ENCODE measurements around the gene GALNT4. TPM values are rescaled to one million over a fixed set of nuclear protein-coding genes. Genes with fewer than 3 reads are reported as not detected.

The GALNT4 gene
- total RNA-seq, 4 donors from 2014 or later: 4.6 to 8.3 (median 6.9) TPM

DNA sequence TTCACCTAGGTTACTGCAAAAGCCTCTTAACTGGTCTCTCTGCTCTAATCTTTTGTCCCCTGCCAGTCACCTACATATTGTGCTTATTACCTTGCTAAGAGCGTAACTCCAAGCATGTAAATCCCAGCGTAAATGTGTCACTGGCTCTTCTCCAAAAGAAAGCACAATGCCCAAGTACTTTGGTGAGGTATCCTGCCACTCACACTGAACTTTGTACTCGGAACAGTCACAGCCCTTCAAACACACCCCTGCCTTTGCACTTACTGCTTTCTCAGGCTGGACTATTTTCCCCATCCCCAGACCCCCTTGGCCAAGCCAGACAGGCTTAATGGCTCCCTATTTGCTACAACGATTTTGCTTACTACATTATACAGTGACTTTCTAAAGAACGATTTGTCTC is 31.7 kb downstream of the GALNT4 start:
- no peak for TF ChIP-seq CTCF (IDR thresholded peaks at IDR 0.05; ENCODE audit: low read depth)

GRCh38 chr12:89490922-89491321 is 33.7 kb downstream of the GALNT4 start:
- TF ChIP-seq CTCF (IDR thresholded peaks at IDR 0.05; ENCODE audit: low read depth): no peak

GRCh38 chr12:89486264-89486663 is 38.3 kb downstream of the GALNT4 start:
- TF ChIP-seq CTCF (IDR thresholded peaks at IDR 0.05; ENCODE audit: low read depth): no peak

GRCh38 chr12:89484470-89484869 is 40.1 kb downstream of the GALNT4 start:
- TF ChIP-seq CTCF (IDR thresholded peaks at IDR 0.05; ENCODE audit: low read depth): no peak

DNA sequence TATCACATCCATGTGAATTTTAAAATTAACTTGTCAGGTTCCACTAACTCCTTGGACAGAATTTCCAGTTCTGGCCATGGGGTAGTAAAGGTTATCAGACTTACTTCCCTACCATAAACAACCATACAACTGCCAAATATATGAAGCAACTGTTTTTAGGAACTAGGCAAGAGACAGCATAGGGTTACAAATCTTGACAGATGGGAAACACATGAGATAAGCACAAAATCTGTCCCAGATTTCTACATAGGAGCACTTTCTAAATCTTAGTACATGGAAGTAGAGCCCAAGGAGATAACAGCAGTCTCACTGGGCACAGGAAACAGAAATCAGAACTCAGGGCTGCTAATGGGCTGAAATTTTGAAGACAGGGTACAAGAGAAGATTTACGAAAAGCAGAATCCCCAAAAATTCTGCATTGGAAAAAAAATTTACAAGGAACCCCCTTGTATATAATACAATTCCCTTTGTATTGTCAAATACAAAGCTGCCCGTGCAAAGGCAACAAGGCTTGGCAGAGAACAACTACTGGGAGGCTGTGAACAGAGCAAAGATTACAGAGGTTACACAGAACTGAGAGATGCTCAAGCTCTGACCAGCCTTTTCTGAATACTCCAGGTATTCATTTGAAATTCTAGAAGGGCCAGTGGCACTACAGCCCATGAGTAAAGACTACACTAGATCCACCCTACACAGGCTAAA is 43.2 kb downstream of the GALNT4 start:
- no peak for TF ChIP-seq CTCF (IDR thresholded peaks at IDR 0.05; ENCODE audit: low read depth)

DNA sequence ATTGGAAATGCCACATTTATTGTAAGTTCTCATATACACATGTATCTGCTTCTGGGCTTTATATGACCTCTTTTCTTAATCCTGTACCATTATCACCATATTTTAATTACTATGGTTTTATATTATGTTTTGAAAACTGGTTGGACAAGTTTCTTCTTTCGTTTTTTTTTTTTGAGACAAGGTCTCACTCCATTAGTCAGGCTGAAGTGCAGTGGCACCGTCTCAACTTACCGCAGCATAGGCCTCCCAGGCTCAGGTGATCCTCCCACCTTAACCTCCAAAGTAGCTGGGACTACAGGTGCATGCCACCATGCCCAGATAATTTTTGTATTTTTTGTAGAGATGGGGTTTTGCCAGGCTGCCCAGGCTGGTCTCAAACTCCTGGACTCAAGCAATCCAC is 44.6 kb downstream of the GALNT4 start:
- no peak for TF ChIP-seq CTCF (IDR thresholded peaks at IDR 0.05; ENCODE audit: low read depth)

DNA sequence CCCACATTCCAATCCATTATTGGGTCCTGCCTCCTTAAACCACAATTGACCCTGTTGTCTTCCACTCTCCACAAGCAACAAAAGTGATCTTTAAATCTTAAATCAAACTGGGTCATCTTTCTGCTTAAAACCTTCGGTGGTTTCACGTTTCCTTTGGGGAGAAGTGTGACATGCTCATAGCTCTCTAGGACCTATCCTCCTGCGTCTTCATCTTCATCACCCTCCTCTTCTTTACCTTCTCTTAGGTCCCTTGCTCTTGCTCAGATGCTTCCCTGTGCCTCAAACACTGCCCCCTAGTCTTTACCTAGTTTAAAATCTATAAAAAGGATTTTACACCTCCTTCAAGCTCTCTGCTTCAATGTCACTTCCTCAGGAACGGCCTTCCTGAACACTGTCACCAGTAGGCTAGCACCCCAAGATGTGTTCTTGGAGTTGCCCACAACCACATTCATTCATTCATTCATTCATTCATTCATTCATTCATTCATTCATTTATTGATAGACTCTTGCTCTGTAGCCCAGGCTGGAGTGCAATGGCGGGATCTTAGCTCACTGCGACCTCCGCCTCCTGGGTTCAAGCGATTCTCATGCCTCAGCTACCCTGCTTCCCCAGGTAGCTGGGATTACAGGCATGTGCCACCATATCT is 46.8 kb downstream of the GALNT4 start:
- TF ChIP-seq CTCF (IDR thresholded peaks at IDR 0.05; ENCODE audit: low read depth): no peak
